ENCODE measurements around the gene PLEKHJ1. TPM values are rescaled to one million over a fixed set of nuclear protein-coding genes. Genes with fewer than 3 reads are reported as not detected.

Gene PLEKHJ1
- total RNA-seq, 3 donors from 2014 or later, result 132 to 231 (median 189) TPM

- peaks cover 4% of the 10 kb centered on the region for H3K4me1 ChIP-seq (ENCODE audit: low read depth)
- intact Hi-C loops (cut with DNase I, micrococcal nuclease), result loop anchor here in 1 of 2 donors (10.0 kb wide), 1 partner anchor 95 kb away; the partner anchor contains the start of genes LSM7 and SPPL2B
- peaks cover 8% of the 10 kb centered on the region for H3K36me3 ChIP-seq (ENCODE audit: low read depth)
- TF ChIP-seq CTCF (IDR thresholded peaks at IDR 0.05), result no peak
- H3K4me3 ChIP-seq, result no peak overlapping the region
- DNase-seq, result no peak
- H3K9me3 ChIP-seq, result no peaks in the 10 kb centered on the region
- peak; percentile 1 for ATAC-seq
These were observed 6.8 kb downstream of the PLEKHJ1 start for GRCh38 chr19:2229103-2230032.

GRCh38 chr19:2228157-2229030 is 7.7 kb downstream of the PLEKHJ1 start:
- DNase-seq (no peak), ATAC-seq (no peak)
- H3K36me3 ChIP-seq (ENCODE audit: low read depth), result peaks cover 8% of the 10 kb centered on the region
- H3K9me3 ChIP-seq, result no peaks in the 10 kb centered on the region
- H3K4me1 ChIP-seq (ENCODE audit: low read depth), result no peaks in the 10 kb centered on the region
- TF ChIP-seq CTCF (IDR thresholded peaks at IDR 0.05), result no peak
- intact Hi-C loops (cut with DNase I, micrococcal nuclease), result no loop called here
- no peak overlapping the region for H3K4me3 ChIP-seq

- H3K9me3 ChIP-seq, result no peaks in the 10 kb centered on the region
- ATAC-seq (peak; percentile 6), DNase-seq (no peak)
- no peak overlapping the region for H3K4me3 ChIP-seq
- H3K4me1 ChIP-seq (ENCODE audit: low read depth), result no peaks in the 10 kb centered on the region
- intact Hi-C loops (cut with DNase I, micrococcal nuclease), result no loop called here
- peaks cover 7% of the 10 kb centered on the region for H3K36me3 ChIP-seq (ENCODE audit: low read depth)
- TF ChIP-seq CTCF (IDR thresholded peaks at IDR 0.05), result no peak
These were observed 8.5 kb downstream of the PLEKHJ1 start for GRCh38 chr19:2227415-2228156.

GRCh38 chr19:2226840-2227360 is 9.2 kb downstream of the PLEKHJ1 start:
- no peak overlapping the region for H3K4me3 ChIP-seq
- H3K4me1 ChIP-seq (ENCODE audit: low read depth), result no peaks in the 10 kb centered on the region
- intact Hi-C loops (cut with DNase I, micrococcal nuclease), result no loop called here
- ATAC-seq, result no peak
- TF ChIP-seq CTCF (IDR thresholded peaks at IDR 0.05), result no peak
- no peaks in the 10 kb centered on the region for H3K9me3 ChIP-seq
- no peak for DNase-seq
- H3K36me3 ChIP-seq (ENCODE audit: low read depth), result peaks cover 6% of the 10 kb centered on the region
